ENCODE measurements around the gene GSN.

DNA sequence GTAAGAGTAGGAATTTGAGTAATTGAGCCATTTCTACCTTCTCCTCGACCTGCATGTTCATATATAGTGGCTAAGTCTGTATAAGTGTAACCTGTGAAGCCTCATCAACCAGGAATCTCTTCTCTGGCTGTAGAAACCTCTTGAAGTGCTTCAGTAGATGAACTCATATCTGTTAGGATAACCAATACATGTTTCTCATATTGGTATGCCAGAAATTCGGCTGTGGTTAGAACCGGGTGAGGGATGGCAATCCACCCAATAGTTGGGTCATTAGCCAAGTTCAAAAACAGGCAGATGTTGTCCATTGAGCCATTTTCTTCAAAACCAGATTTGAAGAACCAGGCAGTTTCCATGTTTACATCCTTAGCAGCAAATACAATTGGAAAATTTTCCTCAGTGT is 28.9 kb upstream of the GSN start:
- TF ChIP-seq CTCF (IDR thresholded peaks at IDR 0.05) (no peak), POLR2AphosphoS5 (IDR thresholded peaks at IDR 0.05; ENCODE audit: insufficient read depth in 1 of 2, low read depth in 1 of 2) (no peak)

Data from vagina (tissue), 2 donors.